HepG2 (cell line): ENCODE measurements around the gene EXOC3L4. TPM values are rescaled to one million over a fixed set of nuclear protein-coding genes. Genes with fewer than 3 reads are reported as not detected.

ENCODE experiments used
- DR1 ChIP-seq: sonication (generic); formaldehyde crosslinking; IDR thresholded peaks from 2 replicates; pipeline ENCODE4 v1.8.0; 2021; ENCODE audit warnings: mild to moderate bottlenecking, missing genetic modification reagents, inconsistent platforms
- FOSL1 ChIP-seq: sonication (generic); formaldehyde crosslinking; IDR thresholded peaks from 2 replicates; pipeline ENCODE4 v1.9.0; 2021; ENCODE audit warnings: missing genetic modification reagents, borderline replicate concordance
- GABPA ChIP-seq, 2 experiments: IDR thresholded peaks; 2 replicates each; pipeline ENCODE4 v1.6.1; 2011 to 2016; ENCODE audit warnings: low read depth in 2 of 2, low read length in 1 of 2, missing biosample characterization in 1 of 2, missing genetic modification characterization in 1 of 2
- HMG20A ChIP-seq: IDR thresholded peaks from 2 replicates; pipeline ENCODE4 v1.6.1; 2016; ENCODE audit warnings: borderline replicate concordance
- HNRNPLL ChIP-seq: fragments of 200-400 bp; formaldehyde crosslinking; IDR thresholded peaks from 2 replicates; pipeline ENCODE4 v1.6.1; 2017; ENCODE audit warnings: mild to moderate bottlenecking, low read depth, low read length; ENCODE audit not compliant: poor library complexity, severe bottlenecking
- KLF9 ChIP-seq: IDR thresholded peaks from 2 replicates; pipeline ENCODE4 v1.6.1; 2016; ENCODE audit warnings: low read depth
- MED13 ChIP-seq: sonication (generic); formaldehyde crosslinking; IDR thresholded peaks from 2 replicates; pipeline ENCODE4 v1.5.0; 2020; ENCODE audit warnings: missing genetic modification reagents
- MED8 ChIP-seq: sonication (generic); formaldehyde crosslinking; IDR thresholded peaks from 2 replicates; pipeline ENCODE4 v1.8.1; 2023; ENCODE audit warnings: mild to moderate bottlenecking, missing genetic modification reagents; ENCODE audit not compliant: insufficient replicate concordance
- NR1H2 ChIP-seq: sonication (generic); formaldehyde crosslinking; IDR thresholded peaks from 2 replicates; pipeline ENCODE4 v1.8.1; 2022; ENCODE audit warnings: low read depth, missing genetic modification reagents, borderline replicate concordance
- NR2C2 ChIP-seq: sonication (generic); formaldehyde crosslinking; IDR thresholded peaks from 2 replicates; pipeline ENCODE4 v1.4.0; 2020; ENCODE audit warnings: missing genetic modification reagents, mild to moderate bottlenecking, moderate library complexity, borderline replicate concordance
- RAD21 ChIP-seq: fragments of 450-650 bp; formaldehyde crosslinking; IDR thresholded peaks from 2 replicates; pipeline ENCODE4 v1.5.0; 2020; ENCODE audit warnings: mild to moderate bottlenecking
- SNRNP70 ChIP-seq: fragments of 200-400 bp; formaldehyde crosslinking; IDR thresholded peaks from 2 replicates; pipeline ENCODE4 v1.6.1; 2017; ENCODE audit warnings: mild to moderate bottlenecking, low read depth, low read length, moderate library complexity
- TBX3 ChIP-seq: fragments of 450-650 bp; IDR thresholded peaks from 2 replicates; pipeline ENCODE4 v1.6.1; 2017; ENCODE audit warnings: antibody characterized with exemption, mild to moderate bottlenecking, inconsistent platforms, borderline replicate concordance
- THAP9 ChIP-seq: sonication (generic); formaldehyde crosslinking; IDR thresholded peaks from 2 replicates; pipeline ENCODE4; 2020; ENCODE audit warnings: missing genetic modification reagents, mild to moderate bottlenecking, borderline replicate concordance
- XBP1 ChIP-seq: sonication (generic); formaldehyde crosslinking; IDR thresholded peaks from 2 replicates; pipeline ENCODE4 v1.5.0; 2020; ENCODE audit warnings: missing genetic modification reagents
- ZBTB14 ChIP-seq: sonication (generic); formaldehyde crosslinking; IDR thresholded peaks from 2 replicates; pipeline ENCODE4 v1.4.0; 2020; ENCODE audit warnings: missing genetic modification reagents
- ZBTB21 ChIP-seq: sonication (generic); formaldehyde crosslinking; IDR thresholded peaks from 2 replicates; pipeline ENCODE4 v1.4.0; 2020; ENCODE audit warnings: missing genetic modification reagents
- ZBTB38 ChIP-seq: sonication (generic); formaldehyde crosslinking; IDR thresholded peaks from 2 replicates; pipeline ENCODE4 v1.5.1; 2020; ENCODE audit warnings: mild to moderate bottlenecking, missing genetic modification reagents
- ZBTB42 ChIP-seq: sonication (generic); formaldehyde crosslinking; IDR thresholded peaks from 2 replicates; pipeline ENCODE4 v1.5.0; 2020; ENCODE audit warnings: mild to moderate bottlenecking, missing genetic modification reagents
- ZMYM3 ChIP-seq: sonication (generic); formaldehyde crosslinking; IDR thresholded peaks from 2 replicates; pipeline ENCODE4 v1.5.1; 2020; ENCODE audit warnings: mild to moderate bottlenecking, missing genetic modification reagents
- ZMYM4 ChIP-seq: sonication (generic); formaldehyde crosslinking; IDR thresholded peaks from 2 replicates; pipeline ENCODE4 v1.8.1; 2023; ENCODE audit warnings: mild to moderate bottlenecking, missing genetic modification reagents
- ZNF44 ChIP-seq: sonication (generic); formaldehyde crosslinking; IDR thresholded peaks from 2 replicates; pipeline ENCODE4 v1.5.1; 2020; ENCODE audit warnings: mild to moderate bottlenecking, missing genetic modification reagents
- ZNF446 ChIP-seq: sonication (generic); formaldehyde crosslinking; IDR thresholded peaks from 2 replicates; pipeline ENCODE4 v1.5.0; 2020; ENCODE audit warnings: mild to moderate bottlenecking, missing genetic modification reagents
- ZNF503 ChIP-seq: sonication (generic); formaldehyde crosslinking; IDR thresholded peaks from 2 replicates; pipeline ENCODE4 v1.4.0; 2020; ENCODE audit warnings: missing genetic modification reagents
- ZSCAN12 ChIP-seq: sonication (generic); formaldehyde crosslinking; IDR thresholded peaks from 2 replicates; pipeline ENCODE4 v1.9.0; 2021; ENCODE audit warnings: mild to moderate bottlenecking, missing genetic modification reagents
- ZZZ3 ChIP-seq: sonication (generic); formaldehyde crosslinking; IDR thresholded peaks from 2 replicates; pipeline ENCODE4 v1.4.0; 2020; ENCODE audit warnings: missing genetic modification reagents, mild to moderate bottlenecking, borderline replicate concordance
- polyA plus RNA-seq, 8 experiments: library from polyadenylated mRNA; depleted of rRNA in 3 of 8; stranded (reverse) in 7 of 8; unstranded in 1 of 8; fragments of >200 nt; fragmentation: Illumina TruSeq in 4 of 8; extraction: Trizol in 4 of 8; gene quantifications; 2 replicates each; pipeline versions ENCODE4 v1.2.1 to v1.2.3, GENCODE V29; 2011 to 2016; ENCODE audit warnings: low read depth in 4 of 8, missing spikeins in 1 of 8, mixed read lengths in 1 of 8; ENCODE audit not compliant: insufficient read depth in 1 of 8
- total RNA-seq, 5 experiments: library from RNA; depleted of rRNA; stranded (reverse); fragments of >200 nt; fragmentation: Illumina TruSeq; extraction: Trizol; gene quantifications; 2 replicates each; pipeline ENCODE4 v1.2.3, GENCODE V29; 2016; ENCODE audit warnings: low read depth in 1 of 5

The EXOC3L4 gene
- total and polyA plus RNA-seq, 2 of the 13 experiments (the other 11 are each of a cell fraction or from before 2014, with no cell fraction given) = 11.8 to 27.0 TPM

- TF ChIP-seq ZMYM3 (CRISPR knock-in tag) (peak; percentile 63), THAP9 (CRISPR knock-in tag) (no peak; the same call in 1 of the 2 replicates), ZNF446 (CRISPR knock-in tag) (no peak), ZBTB42 (no peak), ZNF503 (CRISPR knock-in tag) (peak; percentile 88), HNRNPLL (peak; percentile 19), TBX3 (peak; percentile 59), DR1 (CRISPR knock-in tag) (peak; percentile 84), ZSCAN12 (CRISPR knock-in tag) (no peak), FOSL1 (CRISPR knock-in tag) (no peak), ZBTB14 (CRISPR knock-in tag) (peak; percentile 36; the same call in 1 of the 2 replicates), ZZZ3 (CRISPR knock-in tag) (no peak; the same call in 1 of the 2 replicates), ZMYM4 (CRISPR knock-in tag) (peak; percentile 56), NR1H2 (CRISPR knock-in tag) (0 out of 2 replicates have a peak, but pooled peaks have one; percentile 18), XBP1 (CRISPR knock-in tag) (no peak), MED8 (peak; percentile 89), KLF9 (peak; percentile 68; the same call in 1 of the 2 replicates), ZBTB38 (CRISPR knock-in tag) (no peak; the same call in 1 of the 2 replicates), RAD21 (CRISPR knock-in tag) (peak; percentile 42; the same call in 1 of the 2 replicates), ZBTB21 (CRISPR knock-in tag) (no peak), HMG20A (CRISPR knock-in tag) (no peak; the same call in 1 of the 2 replicates), GABPA (IDR thresholded peaks at IDR 0.05; ENCODE audit: low read depth, low read length) (no peak), GABPA (CRISPR knock-in tag; IDR thresholded peaks at IDR 0.05; ENCODE audit: low read depth) (no peak; the same call in 1 of the 2 replicates), NR2C2 (CRISPR knock-in tag) (no peak; the same call in 1 of the 2 replicates), SNRNP70 (no peak), ZNF44 (CRISPR knock-in tag) (no peak), MED13 (CRISPR knock-in tag) (peak; percentile 91)
Observed at GRCh38 chr14:103099081-103099732, 4.7 kb downstream of the EXOC3L4 start (continued).
